Measurements from ENCODE around the gene CAMTA1.
"Not testable (repeated sequence)": the region's sequence is repeated elsewhere in the genome, so short reads cannot be mapped to it uniquely, and the experiment has no call there.

The CAMTA1 gene

DNA sequence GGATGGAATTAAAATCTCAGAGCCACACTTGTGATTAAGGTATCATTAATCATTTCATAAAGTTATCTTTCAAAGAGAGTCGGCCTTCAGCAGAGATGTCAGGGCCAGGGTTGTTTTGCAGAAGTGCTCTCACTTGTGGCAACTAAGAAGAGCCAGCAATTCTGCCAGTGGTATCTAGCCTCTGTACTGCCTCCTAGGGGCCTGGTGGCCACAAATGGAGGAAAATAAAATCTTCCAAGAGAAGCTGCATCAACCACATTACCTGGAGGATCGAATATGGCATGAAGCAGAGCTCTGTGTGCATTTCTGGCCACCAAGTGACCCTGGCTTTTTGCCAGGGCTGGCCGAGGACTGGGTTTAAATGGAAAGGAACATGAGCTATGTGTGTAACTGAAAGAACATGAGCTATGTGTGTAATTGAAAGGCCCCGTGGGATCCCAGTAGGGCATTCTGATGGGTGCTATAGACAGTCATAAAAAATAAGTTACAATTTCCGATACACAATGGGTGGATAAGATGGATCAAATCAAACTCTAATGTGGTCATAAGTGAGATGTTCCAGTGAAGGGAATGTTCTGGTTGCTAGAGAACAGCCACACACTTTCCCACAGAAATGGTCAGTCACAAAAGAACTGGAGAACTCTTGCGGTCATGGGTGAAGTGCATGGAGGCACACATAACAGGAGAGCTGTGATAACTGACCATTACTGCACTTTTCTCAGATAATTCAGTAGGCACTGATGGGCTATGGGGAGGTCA is 335.8 kb downstream of the CAMTA1 start:
- no peak for DNase-seq
- intact Hi-C loops (cut with DNase I), result no loop called here

DNA sequence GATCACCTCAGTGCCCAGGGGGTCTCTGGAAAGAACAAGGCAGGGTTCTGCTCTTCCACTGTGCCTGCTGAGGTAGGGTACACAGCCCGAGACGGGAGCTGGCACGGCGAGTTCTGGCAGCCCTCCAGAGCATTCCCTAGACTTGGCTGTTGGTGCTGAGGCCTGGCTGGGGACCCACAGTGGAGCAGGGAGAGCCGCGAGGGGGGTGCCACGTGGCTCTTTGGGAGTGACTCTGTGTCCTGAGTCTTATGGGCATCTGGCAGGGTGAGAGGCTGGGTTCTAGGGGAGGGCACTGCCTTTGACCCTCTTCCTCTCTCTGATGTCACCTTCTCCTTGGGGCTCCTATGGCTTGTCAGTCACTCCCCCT is 336.4 kb downstream of the CAMTA1 start:
- peak; percentile 23 to 84 (median 62) for DNase-seq
- intact Hi-C loops (cut with DNase I), result no loop called here

DNA sequence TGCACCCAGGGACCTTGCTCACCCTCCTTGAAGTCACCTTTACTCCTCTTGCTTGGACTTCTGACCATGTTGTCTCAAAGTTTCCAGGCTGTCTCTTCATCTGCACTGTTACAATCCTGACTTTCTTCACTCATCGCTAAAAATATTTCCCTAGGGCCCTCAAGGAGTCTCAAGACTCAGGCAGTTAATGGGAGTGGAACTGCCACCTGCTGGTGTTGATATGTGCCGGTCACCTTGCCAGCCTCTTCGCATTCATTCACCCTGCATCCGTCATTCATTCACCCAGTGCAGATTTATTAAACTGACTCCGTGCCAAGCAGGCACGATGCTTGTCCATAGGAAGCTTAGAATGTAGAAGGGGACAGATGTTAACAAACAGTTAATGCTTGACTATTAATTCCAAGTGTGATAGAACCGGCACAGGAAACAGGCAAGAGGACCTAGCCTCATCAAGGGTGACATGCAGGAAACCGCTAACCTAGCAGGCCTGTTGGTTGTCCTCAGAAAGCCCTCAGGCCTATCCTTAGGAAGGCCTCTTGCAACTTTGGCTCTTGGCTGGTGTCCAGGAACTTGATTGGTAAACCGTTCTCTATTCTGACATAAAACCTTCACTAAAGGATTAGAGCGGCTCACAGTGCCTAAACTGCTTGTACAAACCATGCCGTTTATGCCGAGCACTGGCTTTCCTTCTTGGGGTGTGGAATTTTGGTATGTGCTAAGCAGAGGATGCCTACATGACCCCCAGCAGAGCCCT is 342.2 kb downstream of the CAMTA1 start:
- no peak for DNase-seq
- intact Hi-C loops (cut with DNase I), result no loop called here

DNA sequence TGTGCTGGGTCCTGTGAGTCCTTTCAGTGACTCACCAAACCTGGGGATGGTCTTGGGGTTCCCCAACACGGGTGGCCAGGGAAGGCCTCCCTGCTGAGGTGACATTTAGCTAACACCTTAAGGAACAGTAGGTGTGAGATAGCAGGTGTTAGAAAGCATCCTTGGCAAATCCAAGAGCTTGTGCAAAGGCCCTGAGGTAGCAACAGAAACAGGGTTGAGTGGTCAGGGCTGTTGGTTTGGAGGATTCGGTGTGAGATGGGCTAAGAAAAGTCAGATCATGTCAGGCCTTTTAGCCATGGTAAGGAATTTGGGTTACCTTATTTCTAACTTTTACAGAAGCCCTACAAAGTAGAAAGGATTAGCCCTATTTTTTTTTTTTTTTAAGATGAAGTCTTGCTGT is 343.0 kb downstream of the CAMTA1 start:
- intact Hi-C loops (cut with DNase I), result no loop called here
- DNase-seq, result no peak

DNA sequence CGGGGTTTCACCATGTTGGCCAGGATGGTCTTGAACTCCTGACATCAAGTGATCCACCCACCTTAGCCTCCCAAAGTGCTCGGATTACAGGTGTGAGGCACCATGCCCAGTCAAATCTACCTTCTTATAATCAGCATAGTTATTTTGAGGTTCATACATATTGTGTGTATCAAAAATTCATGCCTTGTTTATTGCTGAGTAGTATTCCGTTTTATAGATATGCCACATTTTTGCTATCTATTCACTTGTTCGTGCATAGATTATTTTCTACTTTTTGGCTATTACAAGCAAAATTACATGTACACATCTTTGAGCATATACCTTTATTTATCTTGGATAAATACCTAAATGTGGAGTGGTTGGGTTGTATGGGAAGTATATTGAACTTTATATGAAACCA is 344.9 kb downstream of the CAMTA1 start:
- intact Hi-C loops (cut with DNase I), result no loop called here

DNA sequence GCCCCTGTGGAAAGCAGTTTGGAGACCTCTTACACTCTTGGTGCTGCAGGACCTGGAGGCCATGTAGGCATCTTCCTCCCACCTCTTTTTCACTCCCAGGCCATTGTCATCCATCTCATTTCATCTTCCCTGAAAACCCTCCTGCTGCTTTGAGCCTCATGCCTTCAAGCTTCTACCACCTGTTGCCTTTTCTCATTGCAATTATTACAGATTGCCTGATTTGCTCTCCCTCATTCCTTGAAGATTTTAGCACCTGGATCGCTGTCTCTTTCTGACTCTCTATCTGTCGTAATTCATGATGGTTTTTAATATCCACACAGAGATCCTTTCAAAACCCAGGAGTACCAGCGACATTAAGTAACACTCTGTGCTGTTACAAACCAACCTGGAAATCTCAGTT is 350.2 kb downstream of the CAMTA1 start:
- intact Hi-C loops (cut with DNase I), result no loop called here
- no peak for DNase-seq

More for the DNA sequence above, 344.9 kb downstream of the CAMTA1 start:
- DNase-seq, result no peak

DNA sequence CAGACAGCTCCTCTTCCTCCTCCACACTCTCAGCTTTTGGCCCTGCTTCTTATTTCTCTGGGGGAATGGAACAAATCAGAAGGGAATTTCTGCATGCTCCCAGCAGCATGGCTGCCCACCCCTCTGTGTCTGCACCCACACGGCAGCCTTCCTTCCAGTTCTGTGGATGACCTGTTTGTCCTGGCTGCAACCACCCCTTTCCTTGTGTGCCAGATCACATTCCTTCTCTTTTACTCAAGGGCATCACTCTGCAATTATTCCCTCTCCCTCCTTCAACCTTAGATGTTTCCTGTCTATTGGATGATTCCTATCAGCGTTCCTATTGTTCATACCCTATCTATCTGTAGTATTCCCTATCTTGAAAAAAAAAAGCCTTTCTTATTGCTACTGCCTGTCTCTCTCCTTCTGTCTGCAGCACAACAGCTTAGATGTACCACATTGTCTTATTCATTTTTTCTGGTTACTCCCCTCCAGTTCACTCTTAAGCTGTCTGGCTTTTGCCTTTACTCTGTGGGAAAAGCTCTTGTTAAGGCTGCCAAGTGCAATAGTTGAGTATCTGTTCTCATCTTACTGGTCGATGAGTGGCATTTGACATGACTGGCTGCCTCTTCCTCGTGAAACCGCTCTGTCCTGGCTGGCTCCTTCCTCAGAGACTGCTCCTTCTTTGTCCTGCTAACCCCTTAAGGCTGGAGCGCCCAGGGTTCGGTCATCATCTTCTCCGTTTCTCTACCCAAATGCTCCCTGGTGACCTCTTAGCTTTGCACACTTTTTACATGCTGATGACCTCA is 351.1 kb downstream of the CAMTA1 start:
- no peak for DNase-seq
- intact Hi-C loops (cut with DNase I), result no loop called here

DNA sequence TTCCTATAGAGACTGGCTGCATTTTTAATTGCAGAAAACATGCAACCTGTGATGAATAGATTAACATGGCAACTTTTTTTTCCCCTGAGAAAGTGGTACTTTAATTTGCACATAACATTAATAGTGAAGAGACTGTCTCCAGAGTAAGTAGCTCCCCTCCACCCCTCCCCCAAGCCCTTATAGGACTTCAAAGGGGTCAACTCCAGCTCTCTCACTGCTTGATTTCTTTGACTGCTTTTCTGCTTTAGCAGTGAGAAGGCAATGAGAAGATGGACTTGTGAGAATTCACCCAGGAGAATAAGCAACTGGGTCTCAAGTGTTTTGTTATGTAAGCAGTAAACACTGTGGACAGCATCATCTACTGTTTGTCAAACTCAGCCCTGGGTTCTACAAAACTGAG is 355.0 kb downstream of the CAMTA1 start:
- intact Hi-C loops (cut with DNase I), result no loop called here
- DNase-seq, result no peak

GRCh38 chr1:7145947-7146346 is 360.7 kb downstream of the CAMTA1 start:
- no peak for DNase-seq
- intact Hi-C loops (cut with DNase I), result no loop called here

DNA sequence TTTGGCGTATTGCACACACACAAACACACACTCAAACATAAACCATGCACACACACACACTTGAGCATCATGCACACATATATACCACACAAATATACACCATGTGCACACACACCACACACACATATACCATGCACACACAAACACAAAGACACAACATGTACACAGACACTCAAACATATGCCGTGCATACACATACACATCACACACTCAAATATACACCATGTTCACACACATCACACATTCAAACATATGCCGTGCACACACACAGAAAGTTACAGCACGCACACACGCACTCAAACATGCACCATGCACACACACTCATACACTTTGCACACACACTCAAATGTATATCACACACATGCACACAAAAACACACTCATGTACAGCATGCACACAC is 361.5 kb downstream of the CAMTA1 start:
- no peak for DNase-seq
- intact Hi-C loops (cut with DNase I), result no loop called here

DNA sequence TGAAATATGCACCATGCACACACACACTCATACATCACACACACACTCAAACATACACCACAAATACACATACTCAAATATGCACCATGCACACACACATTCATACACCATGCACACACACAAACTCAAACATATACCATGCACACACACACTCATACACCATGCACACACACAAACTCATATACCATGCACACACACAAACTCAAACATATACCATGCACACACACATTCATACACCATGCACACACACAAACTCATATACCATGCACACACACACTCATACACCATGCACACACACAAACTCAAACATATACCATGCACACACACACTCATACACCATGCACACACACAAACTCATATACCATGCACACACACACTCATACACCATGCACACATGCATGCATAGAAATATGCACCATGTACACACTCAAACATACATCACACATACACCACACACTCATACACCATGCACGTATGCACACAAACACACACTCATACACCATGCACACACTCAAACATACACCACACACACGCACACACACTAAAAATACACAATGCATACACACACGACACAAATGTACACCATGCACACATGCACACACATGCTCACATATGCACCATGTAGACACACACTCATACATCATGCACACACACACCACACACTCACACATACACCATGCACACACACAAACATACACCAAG is 362.5 kb downstream of the CAMTA1 start:
- intact Hi-C loops (cut with DNase I); DNase-seq: not testable (repeated sequence)

- intact Hi-C loops (cut with DNase I), result no loop called here
- DNase-seq, result peak in 33 of 42 donors; percentile 8 to 68 (median 37)
Measured at GRCh38 chr1:7149080-7149838, 364.0 kb downstream of the CAMTA1 start.

GRCh38 chr1:7150724-7151280 is 365.5 kb downstream of the CAMTA1 start:
- intact Hi-C loops (cut with DNase I), result no loop called here
- DNase-seq, result no peak

- DNase-seq, result no peak
- intact Hi-C loops (cut with DNase I), result no loop called here
Measured at GRCh38 chr1:7151978-7152377, 366.7 kb downstream of the CAMTA1 start.

DNA sequence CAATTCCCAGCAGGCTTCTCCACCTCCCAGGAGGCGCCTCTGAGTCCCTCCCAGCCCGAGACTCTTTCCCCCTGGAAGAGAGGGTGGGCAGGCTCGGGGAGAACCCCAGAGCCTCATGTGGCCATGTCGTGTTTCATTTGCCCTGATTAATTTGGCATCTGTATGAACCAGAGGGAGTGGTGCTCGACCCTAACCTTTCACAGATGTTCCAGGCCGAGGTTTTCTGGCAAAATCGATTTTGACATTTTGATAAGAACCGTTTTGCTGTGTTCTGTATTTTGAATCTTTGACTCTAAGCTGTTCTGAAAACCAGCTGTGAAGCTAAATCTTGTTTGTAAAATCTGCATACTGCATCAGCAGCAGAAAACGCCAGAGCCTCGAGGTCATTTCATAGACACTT is 367.4 kb downstream of the CAMTA1 start:
- no peak for DNase-seq
- intact Hi-C loops (cut with DNase I), result no loop called here

DNA sequence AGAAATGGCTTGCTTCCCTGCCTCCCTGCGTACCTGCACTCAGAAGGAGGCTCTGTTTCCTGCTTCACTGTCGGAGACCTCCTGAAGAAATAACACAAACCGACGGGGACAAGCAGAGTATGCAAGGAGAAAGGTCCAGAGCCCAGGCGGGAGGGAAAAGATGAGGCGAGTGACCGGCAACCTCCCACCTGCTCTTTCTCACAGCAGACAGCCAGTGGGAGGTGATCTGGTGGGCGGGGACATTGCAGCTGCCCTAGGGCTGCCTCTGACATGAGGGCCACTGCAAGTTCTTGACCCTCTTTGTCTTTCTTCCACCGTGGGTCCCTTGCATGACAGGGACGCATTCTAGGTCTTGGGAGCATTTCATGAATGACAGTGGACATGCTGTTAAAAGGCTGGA is 368.2 kb downstream of the CAMTA1 start:
- intact Hi-C loops (cut with DNase I), result no loop called here
- DNase-seq, result no peak

DNA sequence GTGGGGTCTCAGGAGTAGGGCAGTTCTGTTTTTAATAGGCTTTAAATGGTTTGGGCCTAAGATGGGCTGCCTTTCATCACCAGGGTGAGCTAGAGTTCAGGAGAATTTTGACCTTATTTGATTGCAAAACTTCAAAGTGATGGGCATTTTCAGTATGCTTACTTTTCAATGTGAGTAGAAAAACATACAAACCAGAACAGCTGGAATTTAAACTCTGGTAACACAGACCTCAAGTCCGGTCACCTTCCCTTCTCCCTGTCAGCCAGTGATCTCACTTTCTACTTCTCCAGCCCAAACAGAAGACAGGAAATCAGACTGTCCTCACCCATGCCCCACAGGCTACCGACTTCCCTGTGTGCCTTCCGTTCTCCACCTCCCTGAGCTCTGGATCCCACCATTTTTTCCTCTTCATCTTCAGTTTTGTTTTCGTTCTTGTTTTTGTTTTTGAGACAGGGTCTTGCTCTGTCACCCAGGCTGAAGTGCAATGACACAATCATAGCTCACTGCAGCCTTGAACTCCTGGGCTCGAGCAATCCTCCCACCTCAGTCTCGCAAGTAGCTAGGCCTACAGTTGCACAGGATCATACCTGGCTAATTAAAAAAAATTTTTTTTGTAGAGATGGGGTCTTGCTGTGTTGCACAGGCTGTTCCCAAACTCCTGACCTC is 374.0 kb downstream of the CAMTA1 start:
- intact Hi-C loops (cut with DNase I), result no loop called here
- DNase-seq, result no peak

- DNase-seq; intact Hi-C loops (cut with DNase I): not testable (repeated sequence)
Measured at GRCh38 chr1:7168554-7168953, 383.3 kb downstream of the CAMTA1 start.

Measured in head of caudate nucleus (tissue), 42 donors.